Peyer's patch (tissue), 4 donors: Measurements from ENCODE around the gene ATP11A.

ENCODE experiments used
- POLR2A ChIP-seq, 2 donors: fragments of 450-650 bp; IDR thresholded peaks; one replicate each; pipeline ENCODE4 v1.5.1; 2017; ENCODE audit warnings: antibody characterized with exemption in 2 of 2, mild to moderate bottlenecking in 2 of 2, moderate library complexity in 2 of 2
- TF ChIP-seq, protein P1 (sequence below), 6 experiments: fragments of 450-650 bp in 4 of 6; fragments of 200-600 bp in 2 of 6; sonication (generic) in 1 of 6; IDR thresholded peaks; one replicate each; pipeline ENCODE4 v1.5.1; 2017 to 2019; ENCODE audit warnings: antibody characterized with exemption in 6 of 6, mild to moderate bottlenecking in 3 of 6, moderate library complexity in 1 of 6

DNA sequence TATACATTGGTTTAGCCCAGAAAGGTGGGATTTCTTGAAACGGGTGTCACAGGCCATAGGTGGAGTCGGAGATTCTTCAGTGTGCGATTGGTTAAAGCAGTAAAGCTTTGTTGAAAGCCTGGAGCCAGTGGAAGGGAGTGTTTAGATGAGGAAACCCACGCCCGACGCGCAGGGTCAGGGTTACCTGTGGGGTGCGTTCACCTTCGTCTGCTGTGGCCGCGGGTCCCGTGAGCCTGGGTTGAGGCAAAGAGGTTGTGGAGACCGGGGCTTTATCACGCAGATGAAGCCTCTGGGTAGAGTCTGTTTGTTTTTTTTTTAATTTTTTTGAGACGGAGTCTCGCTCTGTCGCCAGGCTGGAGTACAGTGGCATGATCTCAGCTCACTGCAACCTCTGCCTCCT, 30.4 kb downstream of the ATP11A start:
- TF ChIP-seq, protein P1, sequence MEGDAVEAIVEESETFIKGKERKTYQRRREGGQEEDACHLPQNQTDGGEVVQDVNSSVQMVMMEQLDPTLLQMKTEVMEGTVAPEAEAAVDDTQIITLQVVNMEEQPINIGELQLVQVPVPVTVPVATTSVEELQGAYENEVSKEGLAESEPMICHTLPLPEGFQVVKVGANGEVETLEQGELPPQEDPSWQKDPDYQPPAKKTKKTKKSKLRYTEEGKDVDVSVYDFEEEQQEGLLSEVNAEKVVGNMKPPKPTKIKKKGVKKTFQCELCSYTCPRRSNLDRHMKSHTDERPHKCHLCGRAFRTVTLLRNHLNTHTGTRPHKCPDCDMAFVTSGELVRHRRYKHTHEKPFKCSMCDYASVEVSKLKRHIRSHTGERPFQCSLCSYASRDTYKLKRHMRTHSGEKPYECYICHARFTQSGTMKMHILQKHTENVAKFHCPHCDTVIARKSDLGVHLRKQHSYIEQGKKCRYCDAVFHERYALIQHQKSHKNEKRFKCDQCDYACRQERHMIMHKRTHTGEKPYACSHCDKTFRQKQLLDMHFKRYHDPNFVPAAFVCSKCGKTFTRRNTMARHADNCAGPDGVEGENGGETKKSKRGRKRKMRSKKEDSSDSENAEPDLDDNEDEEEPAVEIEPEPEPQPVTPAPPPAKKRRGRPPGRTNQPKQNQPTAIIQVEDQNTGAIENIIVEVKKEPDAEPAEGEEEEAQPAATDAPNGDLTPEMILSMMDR (IDR thresholded peaks at IDR 0.05) = no peak
- no peak for TF ChIP-seq POLR2A (IDR thresholded peaks at IDR 0.05)
